Gastrocnemius medialis (tissue), 4 donors: ENCODE data around the gene CCNF. TPM values are rescaled to one million over a fixed set of nuclear protein-coding genes. Genes with fewer than 3 reads are reported as not detected.

Experiments used
- ATAC-seq, 2 donors: fragments of 150-250 bp; one replicate each; pipeline ENCODE4 v1.9.1; 2016
- DNase-seq, 2 donors: peaks; one replicate each; pipeline ENCODE4 v3.0.0-alpha.2; 2019
- H3K27ac ChIP-seq, 4 donors: fragments of 200-600 bp; sonication (generic); 1 replicate in 1 of 4; 2 replicates in 3 of 4; pipeline ENCODE4 v1.5.1; 2016 to 2018; ENCODE audit warnings: mild to moderate bottlenecking in 2 of 4, moderate library complexity in 1 of 4
- H3K27me3 ChIP-seq, 3 donors: fragments of 200-600 bp; sonication (generic) in 2 of 3; 1 replicate in 1 of 3; 2 replicates in 2 of 3; pipeline versions ENCODE4 v1.5.1 to v1.6.0; 2016 to 2019; ENCODE audit warnings: mild to moderate bottlenecking in 1 of 3, moderate library complexity in 1 of 3
- H3K36me3 ChIP-seq, 2 donors: fragments of 200-600 bp; sonication (generic) in 1 of 2; one replicate each; pipeline ENCODE4 v1.5.1; 2017 to 2018
- H3K4me1 ChIP-seq, 2 donors: fragments of 200-600 bp; sonication (generic) in 1 of 2; one replicate each; pipeline ENCODE4 v1.5.1; 2016 to 2017; ENCODE audit warnings: mild to moderate bottlenecking in 2 of 2
- H3K4me3 ChIP-seq, 4 donors: fragments of 200-600 bp; sonication (generic) in 3 of 4; 1 replicate in 1 of 4; 2 replicates in 3 of 4; pipeline ENCODE4 v1.5.1; 2016 to 2019; ENCODE audit warnings: mild to moderate bottlenecking in 2 of 4
- H3K9me3 ChIP-seq, 3 donors: fragments of 200-600 bp; sonication (generic) in 2 of 3; 1 replicate in 1 of 3; 2 replicates in 2 of 3; pipeline ENCODE4 v1.5.1; 2016 to 2019
- POLR2A ChIP-seq, 2 donors: fragments of 450-650 bp; IDR thresholded peaks; one replicate each; pipeline ENCODE4 v1.6.1; 2017; ENCODE audit warnings: antibody characterized with exemption in 2 of 2, mild to moderate bottlenecking in 2 of 2, moderate library complexity in 2 of 2
- in situ Hi-C, 4 donors: fragments of 200-750 bp; cut with MboI; loops; one replicate each; pipeline versions ENCODE4 v1.15.0 to v1.8.0; 2017; ENCODE audit warnings: low sequenced_read_pairs in 4 of 4
- intact Hi-C: fragments of 100-400 bp; cut with DNase I; formaldehyde crosslinking; loops from one replicate; pipeline ENCODE4 v1.15.1; 2023; ENCODE audit warnings: low total_unique reads
- total RNA-seq, 4 donors: library from RNA; depleted of rRNA; stranded (reverse); fragments of >200 nt; gene quantifications; one replicate each; pipeline versions ENCODE4 v1.1.0 to v1.2.3, GENCODE V29; 2016
- TF ChIP-seq, protein P1 (sequence below), 5 experiments: fragments of 450-650 bp in 3 of 5; fragments of 200-600 bp in 2 of 5; sonication (generic) in 2 of 5; IDR thresholded peaks in 4 of 5; conservative IDR thresholded peaks in 1 of 5; 1 replicate in 4 of 5; 2 replicates in 1 of 5; pipeline ENCODE4 v1.5.1; 2016 to 2019; ENCODE audit warnings: antibody characterized with exemption in 5 of 5, mild to moderate bottlenecking in 3 of 5, moderate library complexity in 3 of 5

CCNF gene
- total RNA-seq, 4 donors from 2014 or later = 1.8 to 3.6 (median 2.4) TPM

DNA sequence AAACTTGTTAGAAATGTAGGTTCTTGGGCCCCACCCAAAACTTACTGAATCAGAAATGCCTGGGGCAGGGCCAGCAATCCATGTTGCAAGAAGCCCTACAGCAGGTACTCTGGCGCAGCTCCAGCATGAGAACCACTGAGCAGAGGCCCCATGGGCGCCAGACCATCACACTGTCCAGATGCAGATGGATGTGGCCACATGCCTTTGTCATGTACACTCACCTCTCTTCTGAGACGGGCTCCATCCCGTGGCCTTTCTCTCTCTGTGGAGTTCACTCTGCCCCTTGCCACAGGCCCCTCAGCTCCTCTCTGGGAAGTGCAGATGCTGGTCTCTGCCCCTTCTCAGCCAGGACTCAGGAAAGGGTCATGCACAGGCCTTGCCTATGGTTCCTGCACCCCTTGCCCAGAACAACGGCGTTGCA lies 2.3 kb upstream of the CCNF start:
- Histone ChIP-seq H3K36me3 (no peaks in the 10 kb centered on the region), H3K4me1 (peaks cover 6 to 8% of the 10 kb centered on the region in 2 donors), H3K27me3 (no peaks in the 10 kb centered on the region), H3K9me3 (no peaks in the 10 kb centered on the region), H3K4me3 (no peak overlapping the region), H3K27ac (no peak overlapping the region)
- no peak for TF ChIP-seq POLR2A (IDR thresholded peaks at IDR 0.05)
- TF ChIP-seq, protein P1, sequence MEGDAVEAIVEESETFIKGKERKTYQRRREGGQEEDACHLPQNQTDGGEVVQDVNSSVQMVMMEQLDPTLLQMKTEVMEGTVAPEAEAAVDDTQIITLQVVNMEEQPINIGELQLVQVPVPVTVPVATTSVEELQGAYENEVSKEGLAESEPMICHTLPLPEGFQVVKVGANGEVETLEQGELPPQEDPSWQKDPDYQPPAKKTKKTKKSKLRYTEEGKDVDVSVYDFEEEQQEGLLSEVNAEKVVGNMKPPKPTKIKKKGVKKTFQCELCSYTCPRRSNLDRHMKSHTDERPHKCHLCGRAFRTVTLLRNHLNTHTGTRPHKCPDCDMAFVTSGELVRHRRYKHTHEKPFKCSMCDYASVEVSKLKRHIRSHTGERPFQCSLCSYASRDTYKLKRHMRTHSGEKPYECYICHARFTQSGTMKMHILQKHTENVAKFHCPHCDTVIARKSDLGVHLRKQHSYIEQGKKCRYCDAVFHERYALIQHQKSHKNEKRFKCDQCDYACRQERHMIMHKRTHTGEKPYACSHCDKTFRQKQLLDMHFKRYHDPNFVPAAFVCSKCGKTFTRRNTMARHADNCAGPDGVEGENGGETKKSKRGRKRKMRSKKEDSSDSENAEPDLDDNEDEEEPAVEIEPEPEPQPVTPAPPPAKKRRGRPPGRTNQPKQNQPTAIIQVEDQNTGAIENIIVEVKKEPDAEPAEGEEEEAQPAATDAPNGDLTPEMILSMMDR (IDR thresholded peaks at IDR 0.05 in 4 of 5, conservative IDR thresholded peaks at IDR 0.05 in 1 of 5) = no peak
- in situ Hi-C loops = no loop called here
- ATAC-seq (no peak), DNase-seq (no peak)
- intact Hi-C loops = loop anchor here (5.0 to 10.0 kb wide), 2 partner anchors 58 to 75 kb away; no protein-coding TSS in a partner anchor

DNA sequence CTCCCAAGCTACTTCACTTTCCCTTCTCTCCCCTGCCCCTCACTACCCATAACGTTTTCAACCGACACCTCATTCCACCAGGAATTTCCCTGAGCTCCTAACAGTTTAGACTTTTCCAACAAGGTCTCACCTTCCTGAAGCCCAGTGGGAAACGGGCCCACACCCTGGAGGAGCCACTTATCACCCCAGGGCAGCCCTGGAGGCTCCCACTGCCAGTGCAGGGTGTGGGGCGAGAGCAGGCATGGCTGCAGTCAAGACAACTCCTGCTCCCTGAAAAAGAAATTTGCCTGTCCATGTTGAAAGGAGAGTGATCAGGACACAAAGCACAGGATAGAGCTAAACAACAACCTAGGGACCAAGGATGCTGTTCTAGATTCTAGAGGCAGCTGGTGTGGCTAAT lies 1.7 kb upstream of the CCNF start:
- intact Hi-C loops = loop anchor here (5.0 to 10.0 kb wide), 2 partner anchors 57 to 75 kb away; no protein-coding TSS in a partner anchor
- in situ Hi-C loops = no loop called here

DNA sequence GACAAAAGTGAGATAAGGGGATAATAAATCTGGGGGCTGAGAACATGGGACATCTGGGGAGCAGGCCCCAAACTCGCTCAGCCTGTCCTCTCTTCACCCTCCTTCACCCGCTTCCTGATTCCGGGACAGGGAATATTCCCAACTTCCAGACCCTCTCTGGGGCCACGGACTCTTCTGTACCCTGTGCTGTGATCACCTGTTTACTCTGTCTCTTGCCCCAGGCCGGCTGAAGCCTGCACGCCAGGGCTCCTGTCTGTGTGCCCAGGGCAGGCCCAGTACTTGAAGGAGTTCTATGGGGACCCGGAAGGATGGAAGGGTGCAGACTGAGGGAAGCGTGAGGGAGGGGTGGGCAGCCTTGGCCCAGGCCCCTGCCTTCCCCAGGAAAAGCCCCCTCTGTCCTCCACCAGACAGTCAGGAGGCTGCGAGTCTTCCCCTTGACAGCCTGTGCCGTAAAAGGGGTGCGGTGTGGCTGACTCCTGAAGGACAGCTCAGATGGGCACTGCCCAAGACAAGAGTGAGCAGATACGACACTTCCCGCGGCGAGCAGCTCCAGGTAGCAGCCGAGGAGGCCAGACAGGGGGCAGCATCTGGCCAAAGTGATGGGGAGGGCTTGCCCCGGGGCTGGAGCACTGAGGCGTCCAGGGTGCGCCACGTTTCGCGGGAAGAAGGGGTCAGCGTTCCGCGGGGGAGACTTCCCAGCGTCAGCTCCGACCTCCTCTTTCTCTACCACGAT lies 1.0 kb upstream of the CCNF start:
- peaks cover 6 to 8% of the 10 kb centered on the region in 2 donors for H3K4me1 ChIP-seq
- H3K36me3 ChIP-seq = peaks cover 0 to 4% of the 10 kb centered on the region in 2 donors
- in situ Hi-C loops (no loop called here), intact Hi-C loops (loop anchor here (2.0 to 10.0 kb wide), 3 partner anchors 33 to 74 kb away; partner anchors contain the start of gene TEDC2)
- H3K27ac ChIP-seq = peak overlapping the region; percentile 66 to 78 (median 74)
- ATAC-seq = no peak
- H3K9me3 ChIP-seq = no peaks in the 10 kb centered on the region
- H3K27me3 ChIP-seq = no peaks in the 10 kb centered on the region
- TF ChIP-seq POLR2A (IDR thresholded peaks at IDR 0.05) = no peak
- TF ChIP-seq, protein P1 (IDR thresholded peaks at IDR 0.05 in 4 of 5, conservative IDR thresholded peaks at IDR 0.05 in 1 of 5) = peak in 1 of 5 experiments; percentile 29
- DNase-seq = no peak
- peak overlapping the region; percentile 64 to 94 (median 80) for H3K4me3 ChIP-seq

More for the DNA sequence above, 1.7 kb upstream of the CCNF start:
- Histone ChIP-seq H3K27me3 (no peaks in the 10 kb centered on the region), H3K9me3 (no peaks in the 10 kb centered on the region), H3K4me1 (peaks cover 6 to 8% of the 10 kb centered on the region in 2 donors), H3K36me3 (no peaks in the 10 kb centered on the region), H3K4me3 (no peak overlapping the region), H3K27ac (no peak overlapping the region)
- no peak for ATAC-seq
- DNase-seq = no peak
- TF ChIP-seq, protein P1 (IDR thresholded peaks at IDR 0.05 in 4 of 5, conservative IDR thresholded peaks at IDR 0.05 in 1 of 5) = no peak
- TF ChIP-seq POLR2A (IDR thresholded peaks at IDR 0.05) = no peak

GRCh38 chr16:2428784-2429033 lies 538 bp upstream of the CCNF start:
- ATAC-seq (peak; percentile 55 to 71), DNase-seq (no peak)
- in situ Hi-C loops = no loop called here
- no peak for TF ChIP-seq POLR2A (IDR thresholded peaks at IDR 0.05)
- TF ChIP-seq, protein P1 (IDR thresholded peaks at IDR 0.05 in 4 of 5, conservative IDR thresholded peaks at IDR 0.05 in 1 of 5) = no peak
- peak overlapping the region; percentile 66 to 78 (median 74) for H3K27ac ChIP-seq
- H3K4me3 ChIP-seq = peak overlapping the region; percentile 64 to 94 (median 80)
- H3K4me1 ChIP-seq = peaks cover 6 to 8% of the 10 kb centered on the region in 2 donors
- H3K27me3 ChIP-seq = no peaks in the 10 kb centered on the region
- H3K9me3 ChIP-seq = no peaks in the 10 kb centered on the region
- H3K36me3 ChIP-seq = peaks cover 0 to 4% of the 10 kb centered on the region in 2 donors
- intact Hi-C loops = loop anchor here (1.0 to 10.0 kb wide), 4 partner anchors 32 to 88 kb away; partner anchors contain the start of genes ABCA3 and TEDC2
